HepG2 (cell line): Measurements from ENCODE around the gene SPRY1. TPM values are rescaled to one million over a fixed set of nuclear protein-coding genes. Genes with fewer than 3 reads are reported as not detected.

Experiments
- AKAP8 ChIP-seq: sonication (generic); formaldehyde crosslinking; IDR thresholded peaks from 2 replicates; pipeline ENCODE4 v1.5.1; 2020; ENCODE audit warnings: mild to moderate bottlenecking, missing genetic modification reagents
- ASH2L ChIP-seq: fragments of 300-600, 200-600 bp; sonication (generic); IDR thresholded peaks from 2 replicates; pipeline ENCODE4 v1.7.0; 2017; ENCODE audit warnings: low read depth, mild to moderate bottlenecking, moderate library complexity, mixed read lengths, low read length; ENCODE audit not compliant: insufficient read length
- BATF2 ChIP-seq: sonication (generic); formaldehyde crosslinking; IDR thresholded peaks from 2 replicates; pipeline ENCODE4 v1.8.0; 2022; ENCODE audit warnings: mild to moderate bottlenecking, missing genetic modification reagents, moderate library complexity
- ERF ChIP-seq: IDR thresholded peaks from 2 replicates; pipeline ENCODE4 v1.6.1; 2018; ENCODE audit warnings: missing biosample characterization, missing genetic modification reagents
- MTF1 ChIP-seq: sonication (generic); formaldehyde crosslinking; IDR thresholded peaks from 2 replicates; pipeline ENCODE4 v1.5.0; 2020; ENCODE audit warnings: missing genetic modification reagents
- MXI1 ChIP-seq: IDR thresholded peaks from 3 replicates; pipeline ENCODE4 v1.6.1; 2012; ENCODE audit warnings: low read depth, low read length, inconsistent platforms, borderline replicate concordance
- MYPOP ChIP-seq: sonication (generic); formaldehyde crosslinking; IDR thresholded peaks from 2 replicates; pipeline ENCODE4 v1.8.1; 2023; ENCODE audit warnings: mild to moderate bottlenecking, moderate library complexity, missing genetic modification reagents
- NFE2L2 ChIP-seq: fragments of 150-350 bp; IDR thresholded peaks from 2 replicates; pipeline ENCODE4 v1.6.1; 2014; ENCODE audit warnings: low read length
- NR2F6 ChIP-seq, 2 experiments: IDR thresholded peaks; 2 replicates each; pipeline ENCODE4 v1.6.1; 2016; ENCODE audit warnings: antibody characterized with exemption in 1 of 2, mild to moderate bottlenecking in 1 of 2
- RAD51 ChIP-seq: fragments of 450-650 bp; IDR thresholded peaks from 2 replicates; pipeline ENCODE4 v1.6.1; 2016; ENCODE audit warnings: borderline replicate concordance
- RELA ChIP-seq: sonication (generic); formaldehyde crosslinking; IDR thresholded peaks from 2 replicates; pipeline ENCODE4 v1.4.0; 2020; ENCODE audit warnings: missing genetic modification reagents
- YEATS2 ChIP-seq: sonication (generic); formaldehyde crosslinking; IDR thresholded peaks from 2 replicates; pipeline ENCODE4 v1.4.0; 2020; ENCODE audit warnings: missing genetic modification reagents, borderline replicate concordance
- ZBTB33 ChIP-seq: sonication (generic); formaldehyde crosslinking; IDR thresholded peaks from 2 replicates; pipeline ENCODE4 v1.4.0; 2020; ENCODE audit warnings: missing genetic modification reagents
- ZMYM3 ChIP-seq: sonication (generic); formaldehyde crosslinking; IDR thresholded peaks from 2 replicates; pipeline ENCODE4 v1.5.1; 2020; ENCODE audit warnings: mild to moderate bottlenecking, missing genetic modification reagents
- ZNF260 ChIP-seq: sonication (generic); formaldehyde crosslinking; IDR thresholded peaks from 2 replicates; pipeline ENCODE4 v1.4.0; 2020; ENCODE audit warnings: missing genetic modification reagents, low read depth, mild to moderate bottlenecking, borderline replicate concordance
- ZNF362 ChIP-seq: sonication (generic); formaldehyde crosslinking; IDR thresholded peaks from 2 replicates; pipeline ENCODE4 v1.4.0; 2020; ENCODE audit warnings: missing genetic modification reagents, mild to moderate bottlenecking, borderline replicate concordance
- ZNF569 ChIP-seq: sonication (generic); formaldehyde crosslinking; IDR thresholded peaks from 2 replicates; pipeline ENCODE4 v1.5.0; 2020; ENCODE audit warnings: mild to moderate bottlenecking, missing genetic modification reagents, moderate library complexity, borderline replicate concordance
- ZNF672 ChIP-seq: sonication (generic); formaldehyde crosslinking; IDR thresholded peaks from 2 replicates; pipeline ENCODE4 v1.8.1; 2022; ENCODE audit warnings: missing genetic modification reagents
- ZNF7 ChIP-seq: IDR thresholded peaks from 2 replicates; pipeline ENCODE4 v1.6.1; 2016; ENCODE audit warnings: missing biosample characterization, missing genetic modification reagents
- ZNF776 ChIP-seq: sonication (generic); formaldehyde crosslinking; IDR thresholded peaks from 2 replicates; pipeline ENCODE4 v1.4.0; 2020; ENCODE audit warnings: mild to moderate bottlenecking, missing genetic modification reagents
- ZNF780A ChIP-seq: sonication (generic); formaldehyde crosslinking; IDR thresholded peaks from 2 replicates; pipeline ENCODE4 v1.8.0; 2022; ENCODE audit warnings: mild to moderate bottlenecking, missing genetic modification reagents, moderate library complexity
- ZNF841 ChIP-seq: sonication (generic); formaldehyde crosslinking; IDR thresholded peaks from 2 replicates; pipeline ENCODE4 v1.8.1; 2023; ENCODE audit warnings: missing genetic modification reagents, borderline replicate concordance
- polyA plus RNA-seq, 8 experiments: library from polyadenylated mRNA; depleted of rRNA in 3 of 8; stranded (reverse) in 7 of 8; unstranded in 1 of 8; fragments of >200 nt; fragmentation: Illumina TruSeq in 4 of 8; extraction: Trizol in 4 of 8; gene quantifications; 2 replicates each; pipeline versions ENCODE4 v1.2.1 to v1.2.3, GENCODE V29; 2011 to 2016; ENCODE audit warnings: low read depth in 4 of 8, missing spikeins in 1 of 8, mixed read lengths in 1 of 8; ENCODE audit not compliant: insufficient read depth in 1 of 8
- total RNA-seq, 5 experiments: library from RNA; depleted of rRNA; stranded (reverse); fragments of >200 nt; fragmentation: Illumina TruSeq; extraction: Trizol; gene quantifications; 2 replicates each; pipeline ENCODE4 v1.2.3, GENCODE V29; 2016; ENCODE audit warnings: low read depth in 1 of 5
- TF ChIP-seq, protein P1 (sequence below): sonication (generic); formaldehyde crosslinking; IDR thresholded peaks from 2 replicates; pipeline ENCODE4 v1.9.0; 2021; ENCODE audit warnings: missing genetic modification reagents, borderline replicate concordance
- TF ChIP-seq, protein P2 (sequence below): sonication (generic); formaldehyde crosslinking; conservative IDR thresholded peaks from 2 replicates; pipeline ENCODE4 v1.4.0; 2020; ENCODE audit warnings: missing genetic modification reagents

The SPRY1 gene
- total and polyA plus RNA-seq, 2 of the 13 experiments (the other 11 are each of a cell fraction or from before 2014, with no cell fraction given), result 24.7 to 33.4 TPM

DNA sequence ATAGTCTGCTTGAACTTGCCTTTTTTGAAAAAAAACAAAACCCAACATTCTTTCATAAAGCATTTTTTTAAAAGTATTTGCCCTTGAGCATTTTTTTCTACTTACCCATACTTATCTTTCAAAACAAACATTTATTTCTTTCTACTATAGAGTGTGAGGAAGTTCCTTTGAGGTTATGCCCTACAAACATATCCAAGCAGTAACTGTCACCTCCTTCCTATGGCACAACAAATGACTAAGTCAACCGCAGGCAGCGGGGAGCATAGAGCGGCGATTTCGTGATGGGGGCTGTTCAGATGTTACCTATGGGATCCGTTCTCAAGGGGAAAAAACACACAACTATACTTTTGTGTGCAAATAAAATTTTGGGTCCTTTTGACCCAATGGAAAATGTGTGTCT lies 19.4 kb downstream of the SPRY1 start (continued):
- TF ChIP-seq ZNF672 (no peak), YEATS2 (CRISPR knock-in tag) (no peak), ZBTB33 (CRISPR knock-in tag) (0 out of 2 replicates have a peak, but pooled peaks have one; percentile 27), ZNF362 (peak; percentile 85; the same call in 1 of the 2 replicates), NFE2L2 (no peak), AKAP8 (no peak), ASH2L (no peak), ZNF841 (CRISPR knock-in tag) (no peak), ZNF569 (no peak), MXI1 (no peak), BATF2 (CRISPR knock-in tag) (no peak), NR2F6 (IDR thresholded peaks at IDR 0.05) (peak; percentile 77), NR2F6 (CRISPR knock-in tag; IDR thresholded peaks at IDR 0.05) (peak; percentile 80), ERF (no peak), RAD51 (no peak), ZNF776 (CRISPR knock-in tag) (no peak), ZNF780A (no peak), MTF1 (CRISPR knock-in tag) (no peak), ZNF7 (CRISPR knock-in tag) (no peak), RELA (CRISPR knock-in tag) (no peak), ZMYM3 (CRISPR knock-in tag) (no peak), MYPOP (CRISPR knock-in tag) (no peak), ZNF260 (CRISPR knock-in tag) (no peak)
- TF ChIP-seq, protein P1, sequence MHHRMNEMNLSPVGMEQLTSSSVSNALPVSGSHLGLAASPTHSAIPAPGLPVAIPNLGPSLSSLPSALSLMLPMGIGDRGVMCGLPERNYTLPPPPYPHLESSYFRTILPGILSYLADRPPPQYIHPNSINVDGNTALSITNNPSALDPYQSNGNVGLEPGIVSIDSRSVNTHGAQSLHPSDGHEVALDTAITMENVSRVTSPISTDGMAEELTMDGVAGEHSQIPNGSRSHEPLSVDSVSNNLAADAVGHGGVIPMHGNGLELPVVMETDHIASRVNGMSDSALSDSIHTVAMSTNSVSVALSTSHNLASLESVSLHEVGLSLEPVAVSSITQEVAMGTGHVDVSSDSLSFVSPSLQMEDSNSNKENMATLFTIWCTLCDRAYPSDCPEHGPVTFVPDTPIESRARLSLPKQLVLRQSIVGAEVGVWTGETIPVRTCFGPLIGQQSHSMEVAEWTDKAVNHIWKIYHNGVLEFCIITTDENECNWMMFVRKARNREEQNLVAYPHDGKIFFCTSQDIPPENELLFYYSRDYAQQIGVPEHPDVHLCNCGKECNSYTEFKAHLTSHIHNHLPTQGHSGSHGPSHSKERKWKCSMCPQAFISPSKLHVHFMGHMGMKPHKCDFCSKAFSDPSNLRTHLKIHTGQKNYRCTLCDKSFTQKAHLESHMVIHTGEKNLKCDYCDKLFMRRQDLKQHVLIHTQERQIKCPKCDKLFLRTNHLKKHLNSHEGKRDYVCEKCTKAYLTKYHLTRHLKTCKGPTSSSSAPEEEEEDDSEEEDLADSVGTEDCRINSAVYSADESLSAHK (CRISPR knock-in tag), result no peak
- TF ChIP-seq, protein P2, sequence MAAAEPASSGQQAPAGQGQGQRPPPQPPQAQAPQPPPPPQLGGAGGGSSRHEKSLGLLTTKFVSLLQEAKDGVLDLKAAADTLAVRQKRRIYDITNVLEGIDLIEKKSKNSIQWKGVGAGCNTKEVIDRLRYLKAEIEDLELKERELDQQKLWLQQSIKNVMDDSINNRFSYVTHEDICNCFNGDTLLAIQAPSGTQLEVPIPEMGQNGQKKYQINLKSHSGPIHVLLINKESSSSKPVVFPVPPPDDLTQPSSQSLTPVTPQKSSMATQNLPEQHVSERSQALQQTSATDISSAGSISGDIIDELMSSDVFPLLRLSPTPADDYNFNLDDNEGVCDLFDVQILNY, result no peak
